IMR-90 (cell line): Measurements from ENCODE around the gene GPR137.

Experiments used
- BHLHE40 ChIP-seq: fragments of 150-350 bp; IDR thresholded peaks from 2 replicates; pipeline ENCODE4 v1.6.1; 2016; ENCODE audit warnings: mild to moderate bottlenecking, low read depth, low read length
- CEBPB ChIP-seq: IDR thresholded peaks from 2 replicates; pipeline ENCODE4 v1.6.1; 2012; ENCODE audit warnings: low read depth, low read length, improper control_type of control experiment
- MAFK ChIP-seq: IDR thresholded peaks from 2 replicates; pipeline ENCODE4 v1.6.1; 2012; ENCODE audit warnings: low read depth, low read length, improper control_type of control experiment
- MAZ ChIP-seq: IDR thresholded peaks from 2 replicates; pipeline ENCODE4 v1.6.1; 2012; ENCODE audit warnings: low read depth, mild to moderate bottlenecking, low read length, improper control_type of control experiment, moderate library complexity, borderline replicate concordance
- POLR2A ChIP-seq: IDR thresholded peaks from 2 replicates; pipeline ENCODE4 v1.6.1; 2012; ENCODE audit warnings: mild to moderate bottlenecking, low read depth, low read length
- RAD21 ChIP-seq: IDR thresholded peaks from 2 replicates; pipeline ENCODE4 v1.6.1; 2012; ENCODE audit warnings: low read length, improper control_type of control experiment
- RFX5 ChIP-seq: IDR thresholded peaks from 2 replicates; pipeline ENCODE4 v1.8.0; 2012; ENCODE audit warnings: low read depth, mild to moderate bottlenecking, low read length, moderate library complexity
- TF ChIP-seq, protein P1 (sequence below): conservative IDR thresholded peaks from 2 replicates; pipeline ENCODE4 v1.5.1; 2012; ENCODE audit warnings: mild to moderate bottlenecking, low read depth, low read length, improper control_type of control experiment

DNA sequence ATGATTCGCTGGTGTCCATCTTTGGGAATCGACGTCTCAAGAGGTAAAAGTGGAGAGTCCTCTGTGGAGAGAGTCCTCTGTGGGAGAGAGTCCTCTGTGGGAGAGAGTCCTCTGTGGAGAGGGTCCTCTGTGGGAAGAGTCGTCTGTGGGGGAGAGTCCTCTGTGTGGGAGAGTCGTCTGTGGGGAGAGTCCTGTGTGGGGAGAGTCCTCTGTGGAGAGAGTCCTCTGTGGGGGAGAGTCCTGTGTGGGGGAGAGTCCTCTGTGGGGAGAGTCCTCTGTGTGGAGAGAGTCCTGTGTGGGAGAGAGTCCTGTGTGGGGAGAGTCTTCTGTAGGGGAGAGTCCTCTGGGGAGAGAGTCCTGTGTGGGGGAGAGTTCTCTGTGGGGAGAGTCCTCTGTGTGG is 35.4 kb downstream of the GPR137 start:
- TF ChIP-seq RFX5, result no peak
- no peak for TF ChIP-seq MAZ
- no peak for TF ChIP-seq CEBPB
- TF ChIP-seq RAD21, result no peak
- TF ChIP-seq, protein P1, sequence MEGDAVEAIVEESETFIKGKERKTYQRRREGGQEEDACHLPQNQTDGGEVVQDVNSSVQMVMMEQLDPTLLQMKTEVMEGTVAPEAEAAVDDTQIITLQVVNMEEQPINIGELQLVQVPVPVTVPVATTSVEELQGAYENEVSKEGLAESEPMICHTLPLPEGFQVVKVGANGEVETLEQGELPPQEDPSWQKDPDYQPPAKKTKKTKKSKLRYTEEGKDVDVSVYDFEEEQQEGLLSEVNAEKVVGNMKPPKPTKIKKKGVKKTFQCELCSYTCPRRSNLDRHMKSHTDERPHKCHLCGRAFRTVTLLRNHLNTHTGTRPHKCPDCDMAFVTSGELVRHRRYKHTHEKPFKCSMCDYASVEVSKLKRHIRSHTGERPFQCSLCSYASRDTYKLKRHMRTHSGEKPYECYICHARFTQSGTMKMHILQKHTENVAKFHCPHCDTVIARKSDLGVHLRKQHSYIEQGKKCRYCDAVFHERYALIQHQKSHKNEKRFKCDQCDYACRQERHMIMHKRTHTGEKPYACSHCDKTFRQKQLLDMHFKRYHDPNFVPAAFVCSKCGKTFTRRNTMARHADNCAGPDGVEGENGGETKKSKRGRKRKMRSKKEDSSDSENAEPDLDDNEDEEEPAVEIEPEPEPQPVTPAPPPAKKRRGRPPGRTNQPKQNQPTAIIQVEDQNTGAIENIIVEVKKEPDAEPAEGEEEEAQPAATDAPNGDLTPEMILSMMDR, result no peak
- TF ChIP-seq BHLHE40, result no peak
- TF ChIP-seq POLR2A, result no peak
- TF ChIP-seq MAFK, result no peak
